HepG2 (cell line): Measurements from ENCODE around the gene PATZ1. TPM values are rescaled to one million over a fixed set of nuclear protein-coding genes. Genes with fewer than 3 reads are reported as not detected.

ENCODE experiments used
- AHDC1 ChIP-seq: sonication (generic); formaldehyde crosslinking; IDR thresholded peaks from 2 replicates; pipeline ENCODE4 v1.5.1; 2020; ENCODE audit warnings: mild to moderate bottlenecking, missing genetic modification reagents, borderline replicate concordance
- BATF2 ChIP-seq: sonication (generic); formaldehyde crosslinking; IDR thresholded peaks from 2 replicates; pipeline ENCODE4 v1.8.0; 2022; ENCODE audit warnings: mild to moderate bottlenecking, missing genetic modification reagents, moderate library complexity
- BORCS8-MEF2B ChIP-seq: sonication (generic); formaldehyde crosslinking; IDR thresholded peaks from 2 replicates; pipeline ENCODE4 v1.8.0; 2022; ENCODE audit warnings: mild to moderate bottlenecking, missing genetic modification reagents
- CENPBD1 ChIP-seq: sonication (generic); formaldehyde crosslinking; IDR thresholded peaks from 2 replicates; pipeline ENCODE4 v1.8.0; 2022; ENCODE audit warnings: missing genetic modification reagents, low read depth, mild to moderate bottlenecking, borderline replicate concordance
- FOXP4 ChIP-seq: sonication (generic); formaldehyde crosslinking; IDR thresholded peaks from 2 replicates; pipeline ENCODE4 v1.4.0; 2020; ENCODE audit warnings: missing genetic modification reagents
- MBNL3 ChIP-seq: fragments of 250-450 bp; sonication (Bioruptor Pico); conservative IDR thresholded peaks from 2 replicates; pipeline ENCODE4 v1.8.0; 2022; ENCODE audit warnings: mild to moderate bottlenecking, inconsistent platforms
- MYNN ChIP-seq: sonication (generic); formaldehyde crosslinking; IDR thresholded peaks from 2 replicates; pipeline ENCODE4 v1.4.0; 2020; ENCODE audit warnings: mild to moderate bottlenecking, low read depth, missing genetic modification reagents
- PAXIP1 ChIP-seq: sonication (generic); formaldehyde crosslinking; conservative IDR thresholded peaks from 2 replicates; pipeline ENCODE4 v1.4.0; 2020; ENCODE audit warnings: mild to moderate bottlenecking, missing genetic modification reagents, moderate library complexity
- SETDB1 ChIP-seq: sonication (generic); formaldehyde crosslinking; IDR thresholded peaks from 2 replicates; pipeline ENCODE4 v1.5.1; 2020; ENCODE audit warnings: missing genetic modification reagents, mild to moderate bottlenecking, borderline replicate concordance
- ZFP1 ChIP-seq: IDR thresholded peaks from 2 replicates; pipeline ENCODE4 v1.6.1; 2016
- ZNF18 ChIP-seq: sonication (generic); formaldehyde crosslinking; IDR thresholded peaks from 2 replicates; pipeline ENCODE4 v1.8.0; 2022; ENCODE audit warnings: mild to moderate bottlenecking, missing genetic modification reagents; ENCODE audit not compliant: insufficient replicate concordance
- ZNF292 ChIP-seq: sonication (generic); formaldehyde crosslinking; IDR thresholded peaks from 2 replicates; pipeline ENCODE4 v1.8.1; 2022; ENCODE audit warnings: mild to moderate bottlenecking, low read depth, missing genetic modification reagents, borderline replicate concordance
- ZNF790 ChIP-seq: sonication (generic); formaldehyde crosslinking; IDR thresholded peaks from 2 replicates; pipeline ENCODE4 v1.8.0; 2022; ENCODE audit warnings: missing genetic modification reagents, mild to moderate bottlenecking, borderline replicate concordance
- ZNF816 ChIP-seq: sonication (generic); formaldehyde crosslinking; IDR thresholded peaks from 2 replicates; pipeline ENCODE4 v1.8.0; 2022; ENCODE audit warnings: missing genetic modification reagents, mild to moderate bottlenecking, borderline replicate concordance
- polyA plus RNA-seq, 8 experiments: library from polyadenylated mRNA; depleted of rRNA in 3 of 8; stranded (reverse) in 7 of 8; unstranded in 1 of 8; fragments of >200 nt; fragmentation: Illumina TruSeq in 4 of 8; extraction: Trizol in 4 of 8; gene quantifications; 2 replicates each; pipeline versions ENCODE4 v1.2.1 to v1.2.3, GENCODE V29; 2011 to 2016; ENCODE audit warnings: low read depth in 4 of 8, missing spikeins in 1 of 8, mixed read lengths in 1 of 8; ENCODE audit not compliant: insufficient read depth in 1 of 8
- total RNA-seq, 5 experiments: library from RNA; depleted of rRNA; stranded (reverse); fragments of >200 nt; fragmentation: Illumina TruSeq; extraction: Trizol; gene quantifications; 2 replicates each; pipeline ENCODE4 v1.2.3, GENCODE V29; 2016; ENCODE audit warnings: low read depth in 1 of 5

Gene PATZ1
- total and polyA plus RNA-seq, 2 of the 13 experiments (the other 11 are each of a cell fraction or from before 2014, with no cell fraction given), result 24.9 to 30.5 TPM

GRCh38 chr22:31346733-31347250 is 646 bp upstream of the PATZ1 start (continued):
- peak; percentile 69 for TF ChIP-seq BORCS8-MEF2B
- TF ChIP-seq MYNN, result no peak
- TF ChIP-seq ZFP1 (CRISPR knock-in tag), result no peak
- TF ChIP-seq BATF2, result no peak
- no peak for TF ChIP-seq MBNL3
- peak; percentile 71; the same call in 1 of the 2 replicates for TF ChIP-seq ZNF816
- TF ChIP-seq ZNF18 (CRISPR knock-in tag), result no peak
- TF ChIP-seq AHDC1 (CRISPR knock-in tag), result no peak
- no peak for TF ChIP-seq FOXP4
- peak; percentile 46 for TF ChIP-seq PAXIP1 (CRISPR knock-in tag)
- TF ChIP-seq SETDB1 (CRISPR knock-in tag), result no peak
- TF ChIP-seq CENPBD1, result no peak
- no peak for TF ChIP-seq ZNF790 (CRISPR knock-in tag)
- TF ChIP-seq ZNF292 (CRISPR knock-in tag), result peak; percentile 23; the same call in 1 of the 2 replicates
